Measurements from ENCODE around the gene ZNF337. TPM values are rescaled to one million over a fixed set of nuclear protein-coding genes. Genes with fewer than 3 reads are reported as not detected.
"Not testable (repeated sequence)": the region's sequence is repeated elsewhere in the genome, so short reads cannot be mapped to it uniquely, and the experiment has no call there.

ZNF337 gene
- total RNA-seq, 4 donors from 2014 or later = 7.1 to 9.4 (median 8.0) TPM

DNA sequence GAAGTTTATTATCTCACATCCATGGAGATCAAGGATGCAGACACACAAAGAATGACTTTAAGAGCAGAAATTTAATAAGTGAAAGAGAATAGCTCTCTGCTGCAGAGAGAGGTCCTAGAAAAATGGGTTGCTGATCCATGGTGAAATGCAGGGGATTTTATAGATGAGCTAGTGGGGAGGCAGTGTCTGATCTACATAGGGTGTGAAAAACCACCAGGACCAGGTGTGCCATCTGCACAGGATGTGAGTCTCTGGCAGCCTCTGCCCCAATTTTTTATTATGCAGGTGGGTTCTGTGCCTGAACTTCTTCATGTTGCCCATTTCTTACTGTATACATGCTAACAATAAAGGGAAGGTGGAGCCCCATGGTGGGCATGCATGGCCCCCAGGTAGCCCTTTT, 52.9 kb downstream of the ZNF337 start:
- TF ChIP-seq, protein P1, sequence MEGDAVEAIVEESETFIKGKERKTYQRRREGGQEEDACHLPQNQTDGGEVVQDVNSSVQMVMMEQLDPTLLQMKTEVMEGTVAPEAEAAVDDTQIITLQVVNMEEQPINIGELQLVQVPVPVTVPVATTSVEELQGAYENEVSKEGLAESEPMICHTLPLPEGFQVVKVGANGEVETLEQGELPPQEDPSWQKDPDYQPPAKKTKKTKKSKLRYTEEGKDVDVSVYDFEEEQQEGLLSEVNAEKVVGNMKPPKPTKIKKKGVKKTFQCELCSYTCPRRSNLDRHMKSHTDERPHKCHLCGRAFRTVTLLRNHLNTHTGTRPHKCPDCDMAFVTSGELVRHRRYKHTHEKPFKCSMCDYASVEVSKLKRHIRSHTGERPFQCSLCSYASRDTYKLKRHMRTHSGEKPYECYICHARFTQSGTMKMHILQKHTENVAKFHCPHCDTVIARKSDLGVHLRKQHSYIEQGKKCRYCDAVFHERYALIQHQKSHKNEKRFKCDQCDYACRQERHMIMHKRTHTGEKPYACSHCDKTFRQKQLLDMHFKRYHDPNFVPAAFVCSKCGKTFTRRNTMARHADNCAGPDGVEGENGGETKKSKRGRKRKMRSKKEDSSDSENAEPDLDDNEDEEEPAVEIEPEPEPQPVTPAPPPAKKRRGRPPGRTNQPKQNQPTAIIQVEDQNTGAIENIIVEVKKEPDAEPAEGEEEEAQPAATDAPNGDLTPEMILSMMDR (IDR thresholded peaks at IDR 0.05 in 4 of 5, conservative IDR thresholded peaks at IDR 0.05 in 1 of 5) = no peak
- TF ChIP-seq POLR2A (IDR thresholded peaks at IDR 0.05) = no peak
- H3K27me3 ChIP-seq = no peaks in the 10 kb centered on the region
- H3K36me3 ChIP-seq = peaks cover 0 to 14% of the 10 kb centered on the region in 2 donors
- ATAC-seq (no peak), DNase-seq (no peak)
- in situ Hi-C loops (cut with MboI; ENCODE audit: low sequenced_read_pairs in 4 of 4) (no loop called here), intact Hi-C loops (cut with DNase I; ENCODE audit: low total_unique reads) (no loop called here)
- no peaks in the 10 kb centered on the region for H3K4me1 ChIP-seq
- H3K27ac ChIP-seq = no peak overlapping the region
- no peaks in the 10 kb centered on the region for H3K9me3 ChIP-seq
- H3K4me3 ChIP-seq = no peak overlapping the region

DNA sequence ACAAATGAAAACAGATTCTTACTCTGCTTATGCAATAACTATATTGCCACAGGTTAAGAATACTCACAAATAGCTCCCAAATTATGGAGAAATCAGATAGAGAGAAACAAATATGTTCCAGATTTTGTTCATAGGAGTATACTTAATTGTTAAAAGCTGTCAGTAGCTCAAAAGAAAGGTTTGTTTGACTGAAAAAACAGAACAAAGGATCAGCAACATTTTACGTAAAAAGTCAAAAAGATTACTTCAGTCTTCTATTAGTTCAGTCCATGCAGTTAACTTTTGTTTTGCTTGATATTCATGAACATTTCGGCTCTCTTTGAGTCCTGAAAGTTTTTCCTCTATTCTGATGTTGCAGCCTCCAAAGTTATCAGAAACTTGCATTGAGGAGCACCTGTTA, 59.4 kb downstream of the ZNF337 start:
- H3K9me3 ChIP-seq = no peaks in the 10 kb centered on the region
- no peaks in the 10 kb centered on the region for H3K36me3 ChIP-seq
- DNase-seq (no peak), ATAC-seq (no peak)
- H3K27me3 ChIP-seq = no peaks in the 10 kb centered on the region
- H3K4me3 ChIP-seq = no peak overlapping the region
- in situ Hi-C loops (cut with MboI; ENCODE audit: low sequenced_read_pairs in 4 of 4) = no loop called here
- H3K4me1 ChIP-seq = no peaks in the 10 kb centered on the region
- intact Hi-C loops (cut with DNase I; ENCODE audit: low total_unique reads) = no loop called here
- no peak for TF ChIP-seq POLR2A (IDR thresholded peaks at IDR 0.05)
- H3K27ac ChIP-seq = no peak overlapping the region

DNA sequence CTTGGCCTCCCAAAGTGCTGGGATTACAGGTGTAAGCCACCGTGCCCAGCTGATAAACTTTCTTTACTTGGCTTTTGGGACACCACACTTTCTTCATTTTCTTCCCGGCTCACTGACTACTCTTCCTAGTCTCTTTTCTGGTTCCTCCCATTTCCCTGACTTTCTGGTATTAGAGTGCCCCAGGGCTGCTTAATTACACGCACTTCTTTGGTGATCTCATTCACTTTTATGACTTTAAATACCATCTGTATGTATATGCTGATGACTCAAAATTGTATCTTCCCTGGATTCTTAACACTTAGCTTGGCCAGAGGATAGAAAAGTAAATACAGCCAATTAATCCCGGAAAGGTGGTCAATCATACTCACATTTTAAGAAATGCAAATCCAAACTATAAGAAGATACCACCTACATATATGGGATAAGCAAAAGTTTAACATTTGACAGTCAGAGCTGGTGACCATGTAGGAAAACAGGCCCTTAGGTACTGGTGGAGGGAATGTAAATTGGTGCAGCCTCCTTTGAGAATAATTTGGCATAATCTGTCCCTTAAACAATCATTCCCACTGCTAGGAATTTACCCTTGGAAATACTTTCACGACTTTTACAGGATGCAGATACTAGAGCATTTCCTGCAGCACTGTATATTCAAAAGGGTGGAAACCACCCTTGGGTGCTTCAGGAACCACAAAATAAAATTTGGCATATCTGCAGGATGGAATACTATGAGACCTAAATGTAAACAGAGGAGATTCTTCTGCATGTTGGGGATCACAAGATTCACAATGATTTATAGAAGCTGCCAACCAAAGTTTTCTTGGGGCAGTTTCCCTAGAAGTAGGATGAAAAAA, 63.5 kb downstream of the ZNF337 start:
- H3K36me3 ChIP-seq = no peaks in the 10 kb centered on the region
- H3K27me3 ChIP-seq = no peaks in the 10 kb centered on the region
- H3K27ac ChIP-seq = no peak overlapping the region
- no peak overlapping the region for H3K4me3 ChIP-seq
- no peaks in the 10 kb centered on the region for H3K4me1 ChIP-seq
- intact Hi-C loops (cut with DNase I; ENCODE audit: low total_unique reads) (no loop called here), in situ Hi-C loops (cut with MboI; ENCODE audit: low sequenced_read_pairs in 4 of 4) (no loop called here)
- ATAC-seq (no peak), DNase-seq (no peak)
- TF ChIP-seq, protein P1 (IDR thresholded peaks at IDR 0.05 in 4 of 5, conservative IDR thresholded peaks at IDR 0.05 in 1 of 5) = no peak
- TF ChIP-seq POLR2A (IDR thresholded peaks at IDR 0.05) = no peak
- H3K9me3 ChIP-seq = no peaks in the 10 kb centered on the region

DNA sequence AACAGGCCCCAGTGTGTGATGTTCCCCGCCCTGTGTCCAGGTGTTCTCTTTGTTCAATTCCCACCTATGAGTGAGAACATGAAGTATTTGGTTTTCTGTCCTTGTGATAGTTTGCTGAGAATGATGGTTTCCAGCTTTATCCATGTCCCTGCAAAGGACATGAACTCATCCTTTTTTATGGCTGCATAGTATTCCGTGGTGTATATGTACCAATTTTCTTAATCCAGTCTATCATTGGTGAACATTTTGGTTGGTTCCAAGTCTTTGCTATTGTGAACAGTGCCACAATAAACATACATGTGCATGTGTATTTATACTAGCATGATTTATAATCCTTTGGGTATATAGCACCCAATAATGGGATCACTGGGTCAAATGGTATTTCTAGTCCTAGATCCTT, 66.0 kb downstream of the ZNF337 start:
- in situ Hi-C loops (cut with MboI; ENCODE audit: low sequenced_read_pairs in 4 of 4); H3K4me3 ChIP-seq; H3K4me1 ChIP-seq; H3K9me3 ChIP-seq; DNase-seq; intact Hi-C loops (cut with DNase I; ENCODE audit: low total_unique reads); H3K27me3 ChIP-seq; H3K36me3 ChIP-seq; ATAC-seq; H3K27ac ChIP-seq: not testable (repeated sequence)

DNA sequence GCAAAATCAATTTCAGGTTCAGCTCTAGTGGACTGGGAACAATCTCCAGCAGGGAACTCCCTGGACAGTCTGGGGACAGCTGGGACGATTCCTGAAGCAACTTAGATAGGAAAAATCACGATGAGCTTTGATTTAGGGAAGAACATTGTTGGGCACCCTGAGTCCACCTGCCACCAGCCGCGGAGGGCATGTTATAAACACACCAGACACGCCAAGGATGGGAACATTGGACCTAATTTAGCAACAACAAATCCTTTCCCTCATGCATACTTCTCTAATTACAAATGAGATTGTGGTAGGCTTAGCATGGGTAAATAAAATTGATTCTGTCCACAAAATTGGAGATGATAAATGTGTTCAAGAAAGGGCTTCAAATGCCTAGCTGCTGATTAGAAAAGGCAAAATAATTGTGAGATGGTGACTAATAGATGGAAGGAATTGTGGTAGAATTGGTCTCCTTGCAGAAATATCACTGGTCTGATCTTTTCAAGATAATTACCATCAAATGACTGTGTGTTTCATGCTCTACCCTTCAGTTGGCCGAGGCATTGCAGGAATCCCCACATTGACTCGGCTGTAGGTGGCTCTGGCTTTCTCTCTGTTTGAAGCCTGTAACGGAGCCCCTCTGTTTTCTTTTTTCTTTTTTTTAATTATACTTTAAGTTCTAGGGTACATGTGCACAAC, 66.7 kb downstream of the ZNF337 start:
- DNase-seq (no peak), ATAC-seq (no peak)
- Histone ChIP-seq H3K9me3 (no peaks in the 10 kb centered on the region), H3K4me3 (no peak overlapping the region), H3K4me1 (no peaks in the 10 kb centered on the region), H3K27ac (no peak overlapping the region), H3K27me3 (no peaks in the 10 kb centered on the region), H3K36me3 (no peaks in the 10 kb centered on the region)
- in situ Hi-C loops (cut with MboI; ENCODE audit: low sequenced_read_pairs in 4 of 4) = loop anchor here in 1 of 4 donors (5.0 kb wide), 1 partner anchor 62 kb away; no protein-coding TSS in a partner anchor
- TF ChIP-seq, protein P1 (IDR thresholded peaks at IDR 0.05 in 4 of 5, conservative IDR thresholded peaks at IDR 0.05 in 1 of 5) = no peak
- no peak for TF ChIP-seq POLR2A (IDR thresholded peaks at IDR 0.05)
- intact Hi-C loops (cut with DNase I; ENCODE audit: low total_unique reads) = no loop called here

Data from gastrocnemius medialis (tissue), 4 donors.